Hippocampal formation (tissue), 2 donors: ENCODE results near the gene CADPS.

Source experiments
- DNase-seq, 2 donors: peaks; one replicate each; lab custom pipeline; 2025; lab: John Stamatoyannopoulos, UW

Gene CADPS

DNA sequence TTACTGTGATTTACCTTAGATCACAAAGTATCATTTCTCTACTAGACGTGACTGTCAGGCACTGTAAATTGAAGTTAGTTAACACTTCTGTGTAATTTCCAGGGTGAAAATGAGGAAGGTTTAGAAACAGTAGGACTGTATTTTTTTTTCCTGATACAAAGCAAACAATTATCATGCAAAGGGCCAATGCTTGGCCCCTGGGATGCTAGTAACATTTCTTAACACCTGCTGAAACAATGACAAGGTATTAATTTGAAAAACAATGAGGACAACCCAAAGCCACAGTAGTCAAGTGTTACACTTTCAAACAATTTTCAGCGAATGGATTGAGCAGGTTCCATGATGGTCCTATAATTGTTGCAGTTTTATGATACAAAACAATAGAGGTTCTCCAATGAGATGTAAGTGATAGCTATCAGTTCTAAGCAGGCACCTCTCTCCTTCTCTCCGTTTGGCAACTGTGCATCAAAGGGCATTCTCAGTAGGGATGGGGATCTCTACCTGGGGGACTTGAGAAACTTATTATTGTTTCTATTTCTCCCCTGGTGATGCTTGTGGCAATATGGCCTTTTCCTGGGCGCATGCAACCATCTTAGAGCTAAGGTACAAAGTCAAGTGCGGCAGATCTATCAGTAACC lies 435.9 kb downstream of the CADPS start:
- DNase-seq = no peak

DNA sequence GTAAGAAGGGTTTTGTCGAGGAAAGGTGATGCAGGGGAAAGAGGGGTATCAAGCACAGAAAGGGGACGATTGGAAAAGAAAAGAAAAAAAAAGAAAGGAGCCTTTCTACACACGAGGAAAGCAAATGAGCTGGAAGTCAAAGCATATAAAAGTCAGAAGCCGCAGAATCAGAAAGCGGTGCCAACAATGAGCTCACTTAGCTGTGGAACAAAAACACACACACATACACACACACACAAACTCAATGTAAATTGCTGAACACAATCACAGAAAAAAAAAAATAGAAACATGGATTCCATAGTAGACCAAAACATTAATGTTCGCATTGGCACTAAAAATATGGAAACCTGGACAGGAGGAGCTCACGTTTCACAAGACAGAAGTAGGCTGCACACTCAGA lies 438.4 kb downstream of the CADPS start:
- DNase-seq = no peak

DNA sequence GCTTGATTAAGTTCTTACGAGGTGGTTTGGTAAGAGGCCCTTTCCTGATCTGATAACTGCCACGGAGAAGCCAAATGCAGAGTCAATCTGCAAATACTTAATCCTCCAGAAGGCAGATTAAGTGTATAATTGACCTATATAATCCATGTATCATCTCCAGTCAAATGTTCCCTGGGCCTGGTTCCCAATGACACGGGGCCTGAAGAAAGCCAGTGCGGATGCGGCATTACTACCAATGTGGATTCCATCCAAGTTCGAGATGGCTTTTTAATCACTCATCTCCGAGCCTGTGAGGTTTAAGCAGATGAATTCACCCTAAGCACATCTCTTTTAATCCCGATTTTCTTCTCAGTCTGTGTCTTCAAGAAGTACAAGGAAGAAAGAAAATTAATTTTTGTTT lies 441.8 kb downstream of the CADPS start:
- no peak for DNase-seq

DNA sequence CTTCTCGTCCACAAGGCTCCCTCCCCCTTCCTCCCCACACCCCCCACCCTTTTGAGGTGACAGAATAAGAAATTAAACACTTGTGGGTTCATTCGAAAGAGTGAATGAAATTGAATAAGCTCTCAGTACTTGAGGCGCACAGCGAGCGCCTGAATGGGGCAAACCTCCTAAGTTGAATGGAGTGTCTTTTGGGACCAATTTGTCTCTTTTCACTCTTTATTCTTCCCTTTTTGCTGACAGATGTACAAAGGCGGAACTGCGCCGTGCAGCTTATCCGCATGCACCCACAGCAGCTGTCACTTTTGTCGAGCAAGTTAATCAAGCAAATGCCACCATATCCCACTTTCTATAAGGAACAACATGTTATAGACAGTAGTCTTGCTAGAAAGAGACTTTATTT lies 454.0 kb downstream of the CADPS start:
- DNase-seq = no peak

DNA sequence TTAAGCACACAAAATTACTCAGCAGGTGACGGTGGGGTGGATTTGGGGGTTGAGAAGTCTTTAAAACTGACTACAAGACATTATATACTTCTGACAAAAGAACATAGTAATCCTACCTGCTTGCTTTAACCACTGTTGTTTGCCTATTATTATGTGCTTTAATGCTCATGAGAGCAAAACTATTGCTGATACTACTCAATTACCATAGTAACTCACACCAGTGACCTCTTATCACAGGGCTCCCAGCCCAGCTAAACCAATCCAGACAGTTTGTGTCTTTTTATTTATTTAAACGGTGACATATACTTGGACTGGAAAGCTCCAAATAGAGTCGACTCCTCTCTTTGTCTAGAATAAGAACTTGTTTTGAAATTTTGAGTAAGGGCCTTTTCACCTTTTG lies 459.1 kb downstream of the CADPS start:
- no peak for DNase-seq

DNA sequence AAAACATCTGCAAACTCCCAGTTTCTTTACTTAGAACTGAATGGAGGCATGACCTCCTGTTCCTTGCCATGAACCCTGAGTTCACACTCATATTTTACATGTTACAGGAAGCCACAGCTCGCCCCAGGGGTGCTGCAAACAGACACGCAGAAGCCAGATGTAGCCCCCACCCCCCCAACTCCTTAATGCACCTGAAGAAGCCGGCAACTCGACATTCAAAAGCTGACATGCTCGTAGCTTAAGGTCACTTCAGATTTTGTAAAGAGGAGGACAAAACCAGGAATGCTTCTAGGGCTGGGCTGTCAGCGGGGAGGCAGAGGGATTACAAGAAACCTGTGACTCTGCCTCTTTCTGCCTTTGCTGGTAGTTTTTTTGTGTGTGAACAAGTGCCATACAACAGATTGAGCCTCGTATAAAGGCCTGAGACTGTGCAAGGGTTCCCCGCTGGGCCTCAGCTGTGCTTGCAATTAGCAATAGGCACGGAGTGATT lies 459.9 kb downstream of the CADPS start:
- no peak for DNase-seq

DNA sequence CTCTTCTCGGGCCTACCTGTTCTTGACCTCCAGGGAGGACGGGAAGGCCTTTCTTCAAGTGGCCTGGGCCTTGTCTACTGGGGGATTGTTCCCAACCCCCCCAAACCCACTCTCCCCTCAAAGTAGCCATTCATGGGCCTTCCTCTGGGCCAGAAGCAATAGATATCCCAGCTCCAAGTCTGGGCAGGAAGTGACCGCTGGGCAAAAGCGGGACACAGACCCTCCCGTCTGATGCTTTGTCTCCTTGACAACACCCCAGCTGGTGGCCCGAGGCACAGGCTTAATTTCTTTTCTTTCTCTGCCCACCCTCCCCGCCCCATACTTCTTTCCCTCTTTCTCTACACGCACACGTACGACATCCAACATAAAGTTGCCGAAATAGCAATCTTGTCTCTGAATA lies 460.4 kb downstream of the CADPS start:
- no peak for DNase-seq

DNA sequence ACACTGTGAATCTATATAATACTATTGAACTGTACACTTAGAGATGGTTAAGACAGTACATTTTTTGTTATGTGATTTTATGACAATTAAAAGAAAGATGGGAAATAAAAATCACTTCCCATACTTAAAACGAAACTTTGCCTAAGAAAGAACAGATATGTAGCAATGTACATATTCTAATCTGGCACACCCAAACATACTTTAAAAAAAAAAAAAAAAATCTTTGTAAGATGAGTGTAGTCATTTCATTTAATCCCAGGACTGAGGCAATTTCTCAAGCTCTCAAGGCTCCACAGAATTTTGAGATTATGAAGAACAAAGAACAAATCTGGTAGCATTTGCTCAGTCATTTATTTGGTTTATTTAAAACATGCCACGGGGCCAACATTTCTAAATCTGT lies 461.5 kb downstream of the CADPS start:
- no peak for DNase-seq

DNA sequence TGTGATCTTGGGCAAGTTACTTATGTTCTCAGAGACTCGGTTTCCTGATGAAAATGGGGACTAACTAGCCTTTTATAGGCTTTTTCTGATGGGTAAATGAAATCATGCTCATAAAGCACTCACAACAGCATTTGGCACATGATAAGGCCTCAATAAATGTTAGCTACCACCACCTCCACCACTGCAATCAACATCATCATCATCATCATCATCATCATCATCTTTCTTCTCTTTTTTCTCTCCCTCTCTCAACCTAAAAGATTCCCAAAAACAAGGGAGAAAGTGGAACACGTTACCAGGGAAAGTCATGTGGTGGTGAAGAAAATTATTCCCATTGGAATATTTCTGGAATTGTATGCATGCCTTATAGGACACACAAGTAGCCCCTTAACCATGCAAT lies 468.3 kb downstream of the CADPS start:
- DNase-seq = no peak

DNA sequence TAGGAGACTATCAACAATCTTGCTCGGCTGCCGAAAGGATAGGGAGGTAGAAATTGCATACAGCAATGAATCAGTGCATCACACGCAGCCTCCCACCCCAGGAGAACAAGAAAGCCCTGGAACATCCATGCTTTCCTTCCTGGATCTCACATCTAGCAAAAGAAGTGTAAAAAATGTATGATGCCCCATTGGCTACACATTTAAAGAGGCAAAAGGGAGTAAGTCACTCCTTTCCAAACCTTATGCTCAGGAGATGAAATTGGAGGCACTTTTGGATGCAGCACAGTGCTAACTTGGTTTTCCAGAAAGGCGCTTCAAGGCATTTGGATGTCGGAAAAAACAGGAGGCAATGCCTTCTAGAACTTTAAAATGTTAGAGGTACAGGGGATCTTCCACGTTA lies 469.6 kb downstream of the CADPS start:
- no peak for DNase-seq

DNA sequence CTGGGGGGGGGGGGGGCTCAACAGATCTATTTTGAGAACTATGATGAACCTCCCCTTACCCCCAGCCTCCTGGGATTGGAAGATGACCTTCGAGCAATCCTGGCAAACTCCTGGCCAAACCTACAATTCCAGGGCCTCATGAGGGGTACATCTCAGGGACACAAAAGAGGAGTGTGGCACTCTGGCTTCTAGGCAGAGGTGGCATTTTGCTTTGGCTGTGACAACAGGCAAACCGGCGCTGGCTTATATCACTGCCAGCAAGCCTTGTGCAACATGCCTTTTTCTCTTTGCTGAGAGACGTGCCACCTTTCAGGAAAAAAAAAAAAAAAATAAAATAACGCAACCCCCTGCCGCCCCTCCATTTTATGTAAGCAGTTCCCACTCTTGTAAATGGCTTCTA lies 470.1 kb downstream of the CADPS start:
- DNase-seq = no peak

DNA sequence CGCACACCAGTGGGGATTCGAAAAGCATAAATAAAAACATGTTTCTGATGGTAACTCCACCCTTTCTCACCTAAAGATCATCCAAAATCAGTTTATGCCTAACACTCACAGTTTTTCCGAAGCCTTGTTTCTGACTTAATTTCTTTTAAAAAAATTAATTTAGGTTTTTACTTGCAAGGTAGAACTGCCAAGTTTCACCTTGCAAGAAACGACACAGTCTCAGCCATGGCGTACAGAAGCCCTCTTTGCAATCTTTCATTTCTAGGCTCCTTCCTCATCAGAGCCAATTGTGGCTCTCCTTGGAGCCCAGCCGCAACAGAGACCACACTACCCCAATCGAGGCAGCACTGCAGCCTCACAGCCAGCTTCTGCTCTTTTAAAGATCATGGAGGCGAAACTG lies 470.9 kb downstream of the CADPS start:
- no peak for DNase-seq

DNA sequence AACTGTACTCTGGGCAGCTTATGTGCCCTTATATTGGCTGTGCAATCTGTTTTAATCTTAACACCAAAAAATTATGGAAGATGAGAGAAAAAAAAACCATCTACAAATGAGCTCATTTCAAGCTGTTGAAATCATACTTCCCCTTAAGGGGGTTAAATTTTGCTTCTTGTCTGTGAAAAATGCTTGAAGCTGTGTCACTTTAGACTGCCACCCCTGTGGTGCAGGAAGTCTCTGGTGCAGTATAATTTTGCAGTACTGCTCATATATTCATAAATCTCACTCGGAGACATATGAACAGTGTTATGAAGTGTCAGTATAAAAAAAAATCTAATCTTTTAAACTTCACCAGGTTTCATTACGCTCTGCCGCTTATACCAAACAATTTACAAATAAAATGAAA lies 471.5 kb downstream of the CADPS start:
- DNase-seq = no peak

DNA sequence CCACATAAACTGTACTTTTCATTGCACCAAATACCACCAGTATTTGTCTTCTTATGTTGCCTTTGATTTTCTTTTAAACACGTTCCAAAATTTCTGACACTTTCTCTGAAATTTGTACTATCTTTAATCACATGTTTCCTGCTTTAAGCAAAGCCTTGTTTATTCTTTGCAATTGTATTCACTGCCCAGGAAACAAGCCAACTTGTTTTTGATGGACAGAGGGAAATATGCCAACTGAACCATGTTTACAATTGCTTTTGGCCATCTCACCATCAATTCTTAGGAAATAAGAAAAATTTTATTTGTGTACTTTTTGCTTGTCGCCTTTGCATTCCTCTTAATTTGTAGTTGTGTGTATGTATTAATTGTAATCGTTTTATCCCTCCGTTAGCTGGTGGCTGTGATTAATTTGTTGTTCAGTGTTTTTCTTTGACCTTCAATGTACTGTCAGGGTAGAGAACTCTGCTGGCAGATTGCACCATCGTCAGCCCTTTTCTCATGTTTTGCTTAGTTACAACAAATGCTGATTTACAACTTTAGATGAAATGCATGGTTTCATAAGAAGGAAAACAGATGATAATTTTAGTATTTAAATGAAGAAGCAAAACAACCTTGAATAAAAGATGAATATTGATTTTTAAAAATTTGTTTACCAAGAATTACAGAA lies 482.5 kb downstream of the CADPS start:
- no peak for DNase-seq

DNA sequence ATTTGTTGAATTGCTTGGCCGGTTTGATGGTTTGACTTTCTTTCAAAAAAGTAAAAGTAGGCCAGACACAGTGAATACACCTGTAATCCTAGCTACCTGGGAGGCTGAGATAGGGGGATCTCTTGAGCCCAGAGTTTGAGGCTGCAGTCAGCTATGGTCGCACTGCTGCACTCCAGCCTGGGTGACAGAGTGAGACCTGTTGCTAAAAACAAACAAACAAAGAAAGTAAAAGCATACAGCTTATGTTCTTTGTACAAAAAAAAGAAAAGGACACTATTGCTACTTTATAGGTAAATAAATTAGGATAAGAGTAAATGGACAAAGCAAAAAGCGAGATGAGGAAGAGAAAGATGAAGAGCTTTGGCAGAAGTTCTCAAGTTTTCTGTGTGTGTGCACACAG lies 488.0 kb downstream of the CADPS start:
- no peak for DNase-seq

DNA sequence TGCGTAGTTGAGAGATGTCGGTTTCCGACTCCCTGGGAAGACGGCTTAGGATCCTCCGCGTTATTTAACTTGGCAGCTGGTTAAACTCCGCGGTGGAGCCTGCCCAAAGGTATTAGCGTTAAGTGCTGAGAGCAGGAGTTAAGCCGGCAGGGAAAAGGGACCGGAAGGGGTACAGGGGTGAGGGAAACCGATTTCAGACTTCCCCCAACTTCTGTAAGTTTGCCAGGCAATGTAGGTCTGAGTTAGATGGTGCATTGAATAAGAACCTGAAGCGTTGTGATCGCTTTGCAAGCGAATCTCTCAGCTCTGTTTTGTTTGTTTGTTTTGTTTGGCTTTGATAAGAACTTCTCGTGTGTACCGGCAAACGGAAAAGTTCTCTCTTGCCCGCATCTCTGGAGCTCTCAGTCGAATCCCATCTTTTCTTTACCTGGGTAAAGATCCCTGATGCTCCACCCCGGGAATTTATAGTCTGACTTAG lies 495.9 kb downstream of the CADPS start:
- DNase-seq = no peak

DNA sequence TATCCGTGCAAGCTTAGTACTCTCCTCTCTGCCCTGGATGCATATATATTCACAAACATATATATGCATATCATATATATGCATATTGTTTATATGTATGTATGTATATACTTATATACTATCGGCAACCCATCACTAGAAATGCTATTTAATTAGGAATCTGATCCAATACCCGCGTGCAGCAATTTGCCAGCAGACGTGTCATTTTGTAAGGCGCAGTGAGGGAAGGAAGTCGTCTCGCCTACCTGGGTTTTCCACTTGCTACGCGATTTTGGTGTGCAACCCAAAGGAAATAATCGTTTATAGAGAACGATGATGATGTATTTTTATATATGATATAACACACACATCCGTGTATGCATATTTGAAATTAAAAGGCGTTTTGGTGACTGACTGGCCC lies 496.3 kb downstream of the CADPS start:
- no peak for DNase-seq

DNA sequence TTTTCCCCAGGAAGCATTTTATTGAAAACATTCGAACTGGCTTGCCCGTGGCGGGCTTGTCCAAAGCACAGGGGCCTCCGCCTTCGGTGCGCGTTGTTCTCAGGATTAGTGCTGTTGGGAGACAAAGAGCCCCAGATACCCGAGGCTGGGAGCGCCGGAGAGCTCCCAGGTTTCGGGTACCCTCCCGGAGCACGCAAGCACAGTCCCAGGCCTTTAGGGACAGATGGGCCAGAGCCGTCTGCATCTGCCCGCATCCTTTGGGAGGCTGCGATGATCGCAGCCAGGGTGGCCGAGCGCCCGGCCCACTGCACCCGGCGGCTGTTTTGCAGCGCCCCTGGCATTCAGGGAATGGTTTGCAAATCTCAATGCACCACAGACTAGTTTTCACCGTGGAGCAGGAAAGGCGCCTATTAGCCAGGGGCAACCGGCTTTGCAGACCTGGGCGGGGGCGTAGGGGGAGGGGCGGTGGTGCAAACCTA lies 496.9 kb downstream of the CADPS start:
- no peak for DNase-seq

DNA sequence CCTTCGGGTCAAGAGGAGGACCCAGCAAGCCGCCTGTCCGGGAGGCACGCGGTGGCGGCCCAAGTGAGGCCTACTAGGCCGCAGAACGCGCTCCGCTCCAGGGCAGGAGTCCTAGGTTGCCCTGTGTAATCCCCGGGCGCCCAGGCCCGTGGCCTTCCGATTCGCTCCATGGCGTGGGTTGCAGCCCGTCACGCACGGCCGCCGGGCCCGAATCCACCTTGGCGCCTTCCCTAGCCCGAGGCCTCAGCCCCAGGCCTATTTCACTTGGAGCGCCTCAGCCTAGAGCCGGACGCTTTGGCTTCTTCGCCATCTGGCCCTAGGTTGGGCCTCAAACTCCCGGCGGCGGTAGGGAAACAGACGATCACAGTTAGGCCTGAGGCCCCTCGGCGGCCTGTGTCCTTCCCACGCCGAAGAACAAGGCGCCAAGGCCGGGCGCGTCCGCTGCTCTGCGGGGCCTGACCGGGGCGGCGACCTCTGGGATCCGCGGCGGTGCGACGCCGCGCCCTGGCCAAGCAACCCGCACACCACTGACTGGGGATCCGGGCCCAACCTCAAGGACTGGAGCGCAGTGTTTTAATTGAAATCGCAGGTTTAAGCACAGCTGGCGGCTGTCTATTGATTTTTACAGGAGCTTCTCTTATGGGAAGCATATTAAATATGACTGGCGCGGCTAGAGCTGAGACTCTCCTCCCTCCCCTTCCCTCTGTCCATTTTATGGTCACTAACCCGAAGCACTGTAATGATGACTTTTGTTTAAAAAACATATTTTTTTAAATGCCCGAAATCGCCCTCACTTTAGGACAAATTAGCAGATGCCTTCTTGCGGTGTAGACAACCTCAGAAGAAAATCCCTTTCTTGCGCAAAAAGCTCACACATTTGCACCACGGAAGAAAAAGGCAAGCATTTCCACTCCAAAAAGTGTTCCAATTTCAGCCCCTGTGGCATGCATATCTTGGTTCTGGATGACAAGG lies 498.0 kb downstream of the CADPS start:
- no peak for DNase-seq

DNA sequence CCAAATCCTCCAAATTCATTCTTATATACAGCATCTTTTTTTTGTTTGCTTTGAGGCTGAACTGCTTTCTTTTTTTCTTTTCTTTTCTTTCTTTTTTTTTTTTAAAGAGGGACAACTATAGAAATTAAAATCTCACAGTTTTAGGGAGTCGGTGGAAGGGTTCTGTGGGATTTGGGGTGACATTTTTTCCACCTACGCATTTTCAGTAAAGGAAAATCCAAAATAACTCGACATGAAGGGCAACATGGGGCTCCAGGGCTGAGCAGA lies 498.8 kb downstream of the CADPS start:
- no peak for DNase-seq

DNA sequence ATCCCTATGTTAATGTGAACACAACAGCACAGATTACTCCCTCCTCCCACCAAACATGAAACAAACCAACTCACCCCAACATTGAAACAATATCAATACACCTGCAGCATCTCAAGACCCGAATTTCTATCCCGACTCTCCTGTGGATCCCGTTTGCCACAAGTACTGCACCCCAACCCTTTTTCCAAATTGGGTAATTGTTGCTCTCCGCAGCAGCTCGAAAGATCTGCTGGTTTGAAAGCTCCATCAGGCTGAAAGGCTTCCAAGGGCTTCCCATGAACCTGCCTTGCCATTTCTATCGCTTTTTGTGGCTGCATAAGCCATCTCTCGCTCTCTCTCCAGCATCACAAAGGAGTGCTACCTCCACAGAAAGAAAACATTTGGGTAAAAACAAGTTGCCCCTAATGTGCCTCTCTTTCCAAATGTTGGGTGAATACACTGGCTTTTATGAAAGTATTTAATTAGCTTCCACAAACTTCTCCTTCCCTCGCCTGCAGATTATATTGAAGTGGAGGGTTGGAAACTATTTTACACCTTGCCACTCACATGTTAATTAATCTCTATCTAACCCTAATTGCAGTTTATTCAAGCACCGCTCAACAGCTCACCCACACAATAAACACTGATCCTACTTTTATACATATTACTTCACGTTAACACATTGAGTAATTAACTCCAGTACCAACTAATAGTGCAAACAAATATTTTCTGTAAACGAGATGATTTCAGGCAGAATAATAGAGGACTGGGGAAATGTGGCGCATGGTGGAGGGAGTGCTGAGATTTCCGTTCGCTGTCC lies 499.4 kb downstream of the CADPS start:
- DNase-seq = no peak
